Measurements from ENCODE around the gene DNASE1L3. TPM values are rescaled to one million over a fixed set of nuclear protein-coding genes. Genes with fewer than 3 reads are reported as not detected.

The DNASE1L3 gene
- total and polyA plus RNA-seq, 2 experiments from 2014 or later = 0.97 to 0.99 TPM

- Histone ChIP-seq H3K4me2 (no peak overlapping the region), H3K9me3 (ENCODE audit: low read depth) (no peaks in the 10 kb centered on the region), H3K27me3 (no peaks in the 10 kb centered on the region), H3K79me2 (no peaks in the 10 kb centered on the region), H3K4me3 (no peak overlapping the region), H3K36me3 (replicated peaks; ENCODE audit: insufficient read depth, low read depth) (no peaks in the 10 kb centered on the region), H3K27ac (no peak overlapping the region), H2AFZ (no peak overlapping the region), H3K9me2 (replicated peaks; ENCODE audit: insufficient read depth) (no peaks in the 10 kb centered on the region), H4K20me1 (ENCODE audit: insufficient read depth, poor library complexity, severe bottlenecking) (no peaks in the 10 kb centered on the region), H3K4me1 (ENCODE audit: insufficient read depth) (no peaks in the 10 kb centered on the region)
- WGBS (ENCODE audit: low lambda C conversion rate, missing lambda C conversion rate) = 69% methylated on average over 6 of the region's 6 CpGs
- no peak for DNase-seq (ENCODE audit: low spot score)
- TF ChIP-seq EZH2phosphoT487 (IDR thresholded peaks at IDR 0.05; ENCODE audit: low read depth, severe bottlenecking, unreplicated experiment) (no peak), EZH2 (IDR thresholded peaks at IDR 0.05; ENCODE audit: borderline replicate concordance) (no peak)
- TF ChIP-seq, protein P1, sequence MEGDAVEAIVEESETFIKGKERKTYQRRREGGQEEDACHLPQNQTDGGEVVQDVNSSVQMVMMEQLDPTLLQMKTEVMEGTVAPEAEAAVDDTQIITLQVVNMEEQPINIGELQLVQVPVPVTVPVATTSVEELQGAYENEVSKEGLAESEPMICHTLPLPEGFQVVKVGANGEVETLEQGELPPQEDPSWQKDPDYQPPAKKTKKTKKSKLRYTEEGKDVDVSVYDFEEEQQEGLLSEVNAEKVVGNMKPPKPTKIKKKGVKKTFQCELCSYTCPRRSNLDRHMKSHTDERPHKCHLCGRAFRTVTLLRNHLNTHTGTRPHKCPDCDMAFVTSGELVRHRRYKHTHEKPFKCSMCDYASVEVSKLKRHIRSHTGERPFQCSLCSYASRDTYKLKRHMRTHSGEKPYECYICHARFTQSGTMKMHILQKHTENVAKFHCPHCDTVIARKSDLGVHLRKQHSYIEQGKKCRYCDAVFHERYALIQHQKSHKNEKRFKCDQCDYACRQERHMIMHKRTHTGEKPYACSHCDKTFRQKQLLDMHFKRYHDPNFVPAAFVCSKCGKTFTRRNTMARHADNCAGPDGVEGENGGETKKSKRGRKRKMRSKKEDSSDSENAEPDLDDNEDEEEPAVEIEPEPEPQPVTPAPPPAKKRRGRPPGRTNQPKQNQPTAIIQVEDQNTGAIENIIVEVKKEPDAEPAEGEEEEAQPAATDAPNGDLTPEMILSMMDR (IDR thresholded peaks at IDR 0.05; ENCODE audit: poor library complexity) = no peak
These were observed 22.6 kb downstream of the DNASE1L3 start for GRCh38 chr3:58188173-58188564.

DNA sequence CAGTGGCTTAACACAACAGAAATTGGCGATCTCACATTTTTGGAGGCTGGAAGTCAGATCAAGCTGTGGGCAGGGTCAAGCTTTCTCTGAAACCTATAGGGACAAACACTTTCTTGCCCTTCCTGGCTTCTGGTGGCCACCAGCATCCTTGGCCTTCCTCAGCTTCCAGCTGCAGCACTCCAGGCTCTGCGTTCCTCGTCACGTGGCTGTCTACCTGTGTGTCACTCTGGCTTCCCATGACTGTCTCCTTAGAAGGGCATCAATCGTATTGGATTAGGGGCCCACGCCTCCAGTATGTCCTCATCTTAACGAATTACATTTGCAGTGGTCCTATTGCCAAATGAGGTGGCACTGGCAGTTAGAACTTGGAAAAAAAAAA is 25.8 kb downstream of the DNASE1L3 start:
- DNase-seq (ENCODE audit: low spot score) = no peak
- TF ChIP-seq EZH2phosphoT487 (IDR thresholded peaks at IDR 0.05; ENCODE audit: low read depth, severe bottlenecking, unreplicated experiment) (no peak), EZH2 (IDR thresholded peaks at IDR 0.05; ENCODE audit: borderline replicate concordance) (no peak)
- TF ChIP-seq, protein P1 (IDR thresholded peaks at IDR 0.05; ENCODE audit: poor library complexity) = no peak
- Histone ChIP-seq H3K4me1 (ENCODE audit: insufficient read depth) (no peaks in the 10 kb centered on the region), H3K9me3 (ENCODE audit: low read depth) (no peaks in the 10 kb centered on the region), H3K4me3 (no peak overlapping the region), H3K36me3 (replicated peaks; ENCODE audit: insufficient read depth, low read depth) (no peaks in the 10 kb centered on the region), H3K4me2 (no peak overlapping the region), H3K79me2 (no peaks in the 10 kb centered on the region), H3K9me2 (replicated peaks; ENCODE audit: insufficient read depth) (no peaks in the 10 kb centered on the region), H3K27me3 (no peaks in the 10 kb centered on the region), H2AFZ (no peak overlapping the region), H3K27ac (no peak overlapping the region), H4K20me1 (ENCODE audit: insufficient read depth, poor library complexity, severe bottlenecking) (no peaks in the 10 kb centered on the region)
- WGBS (ENCODE audit: low lambda C conversion rate, missing lambda C conversion rate) = 95% methylated on average over 7 of the region's 7 CpGs

GRCh38 chr3:58184309-58184981 is 26.3 kb downstream of the DNASE1L3 start:
- WGBS (ENCODE audit: low lambda C conversion rate, missing lambda C conversion rate) = 90% methylated on average over 11 of the region's 11 CpGs

More at GRCh38 chr3:58184309-58184981, 26.3 kb downstream of the DNASE1L3 start:
- Histone ChIP-seq H3K9me3 (ENCODE audit: low read depth) (no peaks in the 10 kb centered on the region), H3K4me3 (no peak overlapping the region), H2AFZ (no peak overlapping the region), H3K79me2 (no peaks in the 10 kb centered on the region), H3K4me2 (no peak overlapping the region), H3K36me3 (replicated peaks; ENCODE audit: insufficient read depth, low read depth) (no peaks in the 10 kb centered on the region), H3K4me1 (ENCODE audit: insufficient read depth) (no peaks in the 10 kb centered on the region), H3K9me2 (replicated peaks; ENCODE audit: insufficient read depth) (no peaks in the 10 kb centered on the region), H3K27me3 (no peaks in the 10 kb centered on the region), H4K20me1 (ENCODE audit: insufficient read depth, poor library complexity, severe bottlenecking) (no peaks in the 10 kb centered on the region), H3K27ac (no peak overlapping the region)
- no peak for TF ChIP-seq EZH2 (IDR thresholded peaks at IDR 0.05; ENCODE audit: borderline replicate concordance)
- no peak for TF ChIP-seq EZH2phosphoT487 (IDR thresholded peaks at IDR 0.05; ENCODE audit: low read depth, severe bottlenecking, unreplicated experiment)
- TF ChIP-seq, protein P1 (IDR thresholded peaks at IDR 0.05; ENCODE audit: poor library complexity) = no peak
- no peak for DNase-seq (ENCODE audit: low spot score)
